DOHH2 (cell line): ENCODE data around the gene CACNA1A.

Source experiments
- H3F3A ChIP-seq: fragments of 200-600 bp; sonication (generic), shearing (Covaris generic); 2 replicates; pipeline ENCODE4 v1.6.0; 2016; ENCODE audit warnings: antibody characterized with exemption, mild to moderate bottlenecking; ENCODE audit not compliant: control insufficient read depth, insufficient read depth
- H3K27ac ChIP-seq: fragments of 200-600 bp; sonication (generic); 2 replicates; pipeline ENCODE4 v1.5.1; 2014; ENCODE audit warnings: low read depth, mild to moderate bottlenecking, low read length, moderate library complexity
- H3K27me3 ChIP-seq: fragments of 200-600 bp; sonication (generic); 2 replicates; pipeline ENCODE4 v1.6.1; 2014; ENCODE audit warnings: mild to moderate bottlenecking, low read length, mixed read lengths; ENCODE audit not compliant: control insufficient read depth
- H3K36me3 ChIP-seq: fragments of 200-600 bp; sonication (generic); 2 replicates; pipeline ENCODE4 v1.6.1; 2014; ENCODE audit warnings: mild to moderate bottlenecking, low read length, moderate library complexity, mixed read lengths; ENCODE audit not compliant: control insufficient read depth
- H3K4me1 ChIP-seq: fragments of 200-600 bp; sonication (generic); 2 replicates; pipeline ENCODE4 v1.6.1; 2014; ENCODE audit warnings: mild to moderate bottlenecking, low read length, mixed read lengths; ENCODE audit not compliant: control insufficient read depth
- H3K4me2 ChIP-seq: fragments of 200-600 bp; sonication (generic); 2 replicates; pipeline ENCODE4 v1.6.0; 2014; ENCODE audit warnings: mild to moderate bottlenecking, low read length, moderate library complexity
- H3K4me3 ChIP-seq: fragments of 200-600 bp; sonication (generic); 2 replicates; pipeline ENCODE4 v1.5.1; 2014; ENCODE audit warnings: mild to moderate bottlenecking, low read length, mixed read lengths
- H3K79me2 ChIP-seq: fragments of 200-600 bp; sonication (generic); 2 replicates; pipeline ENCODE4 v1.6.1; 2014; ENCODE audit warnings: mild to moderate bottlenecking, low read length, mixed read lengths; ENCODE audit not compliant: control insufficient read depth
- H3K9me2 ChIP-seq: fragments of 200-600 bp; sonication (generic); replicated peaks from 2 replicates; pipeline ENCODE4 v1.6.1; 2014; ENCODE audit warnings: mild to moderate bottlenecking, low read length, mixed read lengths; ENCODE audit not compliant: control insufficient read depth
- H3K9me3 ChIP-seq: fragments of 200-600 bp; sonication (generic); 2 replicates; pipeline ENCODE4 v1.6.1; 2014; ENCODE audit warnings: antibody characterized with exemption, low read length, mixed read lengths; ENCODE audit not compliant: control insufficient read depth, insufficient read depth
- H4K20me1 ChIP-seq: fragments of 200-600 bp; sonication (generic); 2 replicates; pipeline ENCODE4 v1.6.0; 2014; ENCODE audit warnings: low read depth, mild to moderate bottlenecking, antibody characterized with exemption, low read length, moderate library complexity; ENCODE audit not compliant: control insufficient read depth, insufficient read depth
- EZH2phosphoT487 ChIP-seq: fragments of 200-600 bp; sonication (generic); IDR thresholded peaks from 2 replicates; pipeline ENCODE4 v1.6.1; 2017; ENCODE audit warnings: borderline replicate concordance, mild to moderate bottlenecking, antibody characterized with exemption, low read length, moderate library complexity, mixed read lengths
- TF ChIP-seq, protein P1 (sequence below): fragments of 200-600 bp; sonication (generic); IDR thresholded peaks from one replicate; pipeline ENCODE4 v1.5.1; 2014; ENCODE audit warnings: antibody characterized with exemption, mild to moderate bottlenecking, low read depth, low read length; ENCODE audit not compliant: poor library complexity, severe bottlenecking

Gene CACNA1A

DNA sequence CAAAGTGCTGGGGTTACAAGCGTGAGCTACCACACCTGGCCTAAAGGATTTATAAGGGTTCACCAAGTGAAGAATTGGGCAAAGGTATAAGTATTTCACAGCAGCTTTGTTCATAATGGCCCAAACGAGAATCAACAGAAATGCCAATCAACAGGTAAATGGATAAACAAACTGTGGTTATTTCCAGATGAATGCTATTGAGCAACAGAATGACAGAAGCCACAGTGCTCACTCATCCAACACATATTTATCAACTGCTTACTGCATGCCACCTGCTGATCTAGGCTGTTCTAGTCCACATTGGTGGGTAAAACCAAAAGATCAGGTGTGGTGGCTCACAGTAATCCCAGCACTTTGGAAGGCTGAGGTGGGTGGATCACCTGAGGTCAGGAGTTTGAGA is 27.7 kb downstream of the CACNA1A start:
- no peaks in the 10 kb centered on the region for H3K27me3 ChIP-seq
- no peaks in the 10 kb centered on the region for H3K4me1 ChIP-seq
- H3F3A ChIP-seq: no peaks in the 10 kb centered on the region
- no peak overlapping the region for H3K4me2 ChIP-seq
- no peaks in the 10 kb centered on the region for H3K9me2 ChIP-seq
- H3K4me3 ChIP-seq: no peak overlapping the region
- no peaks in the 10 kb centered on the region for H3K79me2 ChIP-seq
- no peaks in the 10 kb centered on the region for H3K36me3 ChIP-seq
- H3K9me3 ChIP-seq: peaks cover 11% of the 10 kb centered on the region; the same call in 1 of the 2 replicates
- no peak overlapping the region for H3K27ac ChIP-seq
- no peak for TF ChIP-seq EZH2phosphoT487
- TF ChIP-seq, protein P1, sequence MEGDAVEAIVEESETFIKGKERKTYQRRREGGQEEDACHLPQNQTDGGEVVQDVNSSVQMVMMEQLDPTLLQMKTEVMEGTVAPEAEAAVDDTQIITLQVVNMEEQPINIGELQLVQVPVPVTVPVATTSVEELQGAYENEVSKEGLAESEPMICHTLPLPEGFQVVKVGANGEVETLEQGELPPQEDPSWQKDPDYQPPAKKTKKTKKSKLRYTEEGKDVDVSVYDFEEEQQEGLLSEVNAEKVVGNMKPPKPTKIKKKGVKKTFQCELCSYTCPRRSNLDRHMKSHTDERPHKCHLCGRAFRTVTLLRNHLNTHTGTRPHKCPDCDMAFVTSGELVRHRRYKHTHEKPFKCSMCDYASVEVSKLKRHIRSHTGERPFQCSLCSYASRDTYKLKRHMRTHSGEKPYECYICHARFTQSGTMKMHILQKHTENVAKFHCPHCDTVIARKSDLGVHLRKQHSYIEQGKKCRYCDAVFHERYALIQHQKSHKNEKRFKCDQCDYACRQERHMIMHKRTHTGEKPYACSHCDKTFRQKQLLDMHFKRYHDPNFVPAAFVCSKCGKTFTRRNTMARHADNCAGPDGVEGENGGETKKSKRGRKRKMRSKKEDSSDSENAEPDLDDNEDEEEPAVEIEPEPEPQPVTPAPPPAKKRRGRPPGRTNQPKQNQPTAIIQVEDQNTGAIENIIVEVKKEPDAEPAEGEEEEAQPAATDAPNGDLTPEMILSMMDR: no peak
- no peaks in the 10 kb centered on the region for H4K20me1 ChIP-seq

DNA sequence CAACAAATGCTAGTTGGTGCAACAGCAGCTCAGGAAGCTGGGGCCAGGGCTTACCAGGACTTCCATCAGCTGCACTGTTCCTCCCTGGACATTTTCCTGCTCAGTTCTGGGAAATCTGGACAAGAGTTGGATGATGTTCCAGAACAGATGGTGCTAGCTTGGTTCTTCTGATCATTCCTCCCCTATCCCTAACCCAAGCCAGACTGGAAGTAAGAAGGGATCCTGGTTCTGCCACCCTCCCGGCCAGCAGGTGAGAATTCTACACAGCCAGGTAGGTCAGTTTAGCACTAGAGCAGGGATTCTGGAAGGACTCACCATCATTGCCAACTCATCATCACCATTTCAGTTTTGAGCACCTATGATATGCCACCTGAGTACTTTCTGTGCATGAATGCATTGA is 30.2 kb downstream of the CACNA1A start:
- Histone ChIP-seq H3K4me3 (no peak overlapping the region), H3F3A (no peaks in the 10 kb centered on the region), H3K27ac (no peak overlapping the region), H4K20me1 (no peaks in the 10 kb centered on the region), H3K9me2 (no peaks in the 10 kb centered on the region), H3K27me3 (no peaks in the 10 kb centered on the region), H3K4me1 (no peaks in the 10 kb centered on the region), H3K36me3 (no peaks in the 10 kb centered on the region), H3K4me2 (no peak overlapping the region), H3K79me2 (no peaks in the 10 kb centered on the region), H3K9me3 (peaks cover 11% of the 10 kb centered on the region; the same call in 1 of the 2 replicates)
- no peak for TF ChIP-seq EZH2phosphoT487
- TF ChIP-seq, protein P1: no peak

DNA sequence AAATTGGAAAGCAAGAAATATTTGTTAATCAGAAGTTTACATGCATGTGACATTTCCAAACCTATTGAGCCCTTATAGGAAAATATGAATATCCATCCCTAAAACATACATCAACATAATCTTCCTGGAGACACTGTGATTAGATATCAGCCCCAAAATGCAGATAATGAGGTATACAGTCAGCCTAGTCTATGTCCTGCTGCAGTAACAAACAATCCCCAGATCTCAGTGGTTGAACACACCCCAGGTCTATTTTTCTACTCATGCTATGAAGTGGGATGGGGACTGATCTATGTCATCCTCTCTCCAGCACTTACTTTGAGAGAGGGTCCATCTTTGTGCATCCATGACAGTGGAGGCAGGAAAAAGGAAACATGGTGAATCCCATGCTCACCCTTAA is 31.2 kb downstream of the CACNA1A start:
- no peak for TF ChIP-seq EZH2phosphoT487
- TF ChIP-seq, protein P1: no peak
- peaks cover 11% of the 10 kb centered on the region; the same call in 1 of the 2 replicates for H3K9me3 ChIP-seq

More for the DNA sequence above, 31.2 kb downstream of the CACNA1A start:
- H3K9me2 ChIP-seq: no peaks in the 10 kb centered on the region
- H3K27ac ChIP-seq: no peak overlapping the region
- H3K4me1 ChIP-seq: no peaks in the 10 kb centered on the region
- H3K4me3 ChIP-seq: no peak overlapping the region
- no peaks in the 10 kb centered on the region for H3K27me3 ChIP-seq
- H3K36me3 ChIP-seq: no peaks in the 10 kb centered on the region
- H3K4me2 ChIP-seq: no peak overlapping the region
- H3F3A ChIP-seq: no peaks in the 10 kb centered on the region
- no peaks in the 10 kb centered on the region for H4K20me1 ChIP-seq
- H3K79me2 ChIP-seq: no peaks in the 10 kb centered on the region
